ENCODE data around the gene SYT6.

DNA sequence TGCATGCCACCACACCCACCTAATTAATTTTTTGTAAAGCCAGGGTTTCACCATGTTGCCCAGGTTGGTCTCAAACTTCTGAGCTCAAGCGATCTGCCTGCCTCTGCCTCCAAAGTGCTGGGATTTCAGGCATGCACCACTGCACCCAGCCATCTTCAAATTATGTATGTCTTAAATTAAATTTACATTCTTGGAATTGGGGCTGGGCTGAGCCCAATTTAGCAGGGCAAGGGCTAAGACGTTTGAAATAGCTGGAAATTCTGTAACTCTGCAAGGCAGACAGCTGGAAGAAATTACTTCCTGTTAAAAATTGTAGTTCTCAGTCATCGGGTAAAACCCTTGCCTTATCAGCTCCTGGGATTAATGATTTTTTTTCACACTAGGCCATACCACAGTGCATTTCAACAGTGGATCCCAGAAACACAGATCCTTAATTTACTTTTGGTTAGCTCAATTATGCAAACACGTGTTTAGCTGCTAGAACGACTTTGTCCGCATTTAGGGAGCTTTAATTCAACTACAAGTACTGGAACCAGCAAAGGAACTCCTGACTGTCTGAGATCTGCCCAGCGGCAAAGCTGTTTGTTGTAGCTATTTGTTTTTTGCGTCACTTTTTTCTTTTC, 91.1 kb downstream of the SYT6 start:
- TF ChIP-seq, protein P1, sequence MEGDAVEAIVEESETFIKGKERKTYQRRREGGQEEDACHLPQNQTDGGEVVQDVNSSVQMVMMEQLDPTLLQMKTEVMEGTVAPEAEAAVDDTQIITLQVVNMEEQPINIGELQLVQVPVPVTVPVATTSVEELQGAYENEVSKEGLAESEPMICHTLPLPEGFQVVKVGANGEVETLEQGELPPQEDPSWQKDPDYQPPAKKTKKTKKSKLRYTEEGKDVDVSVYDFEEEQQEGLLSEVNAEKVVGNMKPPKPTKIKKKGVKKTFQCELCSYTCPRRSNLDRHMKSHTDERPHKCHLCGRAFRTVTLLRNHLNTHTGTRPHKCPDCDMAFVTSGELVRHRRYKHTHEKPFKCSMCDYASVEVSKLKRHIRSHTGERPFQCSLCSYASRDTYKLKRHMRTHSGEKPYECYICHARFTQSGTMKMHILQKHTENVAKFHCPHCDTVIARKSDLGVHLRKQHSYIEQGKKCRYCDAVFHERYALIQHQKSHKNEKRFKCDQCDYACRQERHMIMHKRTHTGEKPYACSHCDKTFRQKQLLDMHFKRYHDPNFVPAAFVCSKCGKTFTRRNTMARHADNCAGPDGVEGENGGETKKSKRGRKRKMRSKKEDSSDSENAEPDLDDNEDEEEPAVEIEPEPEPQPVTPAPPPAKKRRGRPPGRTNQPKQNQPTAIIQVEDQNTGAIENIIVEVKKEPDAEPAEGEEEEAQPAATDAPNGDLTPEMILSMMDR (conservative IDR thresholded peaks at IDR 0.05) = no peak
- TF ChIP-seq ZFX (IDR thresholded peaks at IDR 0.05) = no peak
